DOHH2 (cell line): ENCODE data around the gene PRKAG1.

Experiments
- CTCF ChIP-seq: fragments of 200-600 bp; sonication (generic); IDR thresholded peaks from one replicate; pipeline ENCODE4 v1.5.1; 2014; ENCODE audit warnings: antibody characterized with exemption, mild to moderate bottlenecking, low read depth, low read length; ENCODE audit not compliant: poor library complexity, severe bottlenecking
- EZH2phosphoT487 ChIP-seq: fragments of 200-600 bp; sonication (generic); IDR thresholded peaks from 2 replicates; pipeline ENCODE4 v1.6.1; 2017; ENCODE audit warnings: borderline replicate concordance, mild to moderate bottlenecking, antibody characterized with exemption, low read length, moderate library complexity, mixed read lengths

- TF ChIP-seq CTCF (no peak), EZH2phosphoT487 (no peak)
Observed at GRCh38 chr12:49031573-49032161, 13.1 kb upstream of the PRKAG1 start.
